ENCODE measurements around the gene GALT.
A peak's percentile ranks its signal among the peaks of the same experiment; 100 is the strongest.

GALT gene

GRCh38 chr9:34647084-34647403, 569 bp downstream of the GALT start:
- Histone ChIP-seq H3K36me3 (ENCODE audit: insufficient read depth, low read length) (peaks cover 31% of the 10 kb centered on the region), H3K27ac (ENCODE audit: low read length) (peak overlapping the region; percentile 87), H3K9ac (ENCODE audit: low read depth, low read length) (peak overlapping the region; percentile 77), H3K4me2 (ENCODE audit: insufficient read depth, low read length) (peak overlapping the region; percentile 98), H3K4me1 (ENCODE audit: insufficient read depth, low read length) (peaks cover 26% of the 10 kb centered on the region), H3K27me3 (ENCODE audit: insufficient read depth, low read length, poor library complexity) (no peaks in the 10 kb centered on the region), H3K9me3 (ENCODE audit: insufficient read depth, low read length, severe bottlenecking) (no peaks in the 10 kb centered on the region), H4K20me1 (ENCODE audit: insufficient read depth, low read length) (0 out of 2 replicates have a peak, but pooled peaks cover 3% of the 10 kb centered on the region), H3K4me3 (ENCODE audit: low read depth in 1 of 2, low read length in 2 of 2) (peak overlapping the region; percentile 59 to 96; a peak in 3 of 4 replicates), H3K79me2 (ENCODE audit: insufficient read depth, low read length) (peaks cover 16% of the 10 kb centered on the region), H2AFZ (ENCODE audit: low read depth, low read length) (peak overlapping the region; percentile 94)
- no peak for TF ChIP-seq EZH2 (IDR thresholded peaks at IDR 0.05; ENCODE audit: borderline replicate concordance, low read depth, low read length, severe bottlenecking)
- no peak for TF ChIP-seq CTCF (IDR thresholded peaks at IDR 0.05; ENCODE audit: borderline replicate concordance, extremely low read depth, low read length, poor library complexity, severe bottlenecking)
- no peak; the same call in 2 of the 3 replicates for ATAC-seq (ENCODE audit: insufficient read depth, low read depth)
- no peak for DNase-seq

GRCh38 chr9:34647651-34648050, 1.2 kb downstream of the GALT start:
- Histone ChIP-seq H3K36me3 (ENCODE audit: insufficient read depth, low read length) (peaks cover 31% of the 10 kb centered on the region), H3K27me3 (ENCODE audit: insufficient read depth, low read length, poor library complexity) (no peaks in the 10 kb centered on the region), H3K9ac (ENCODE audit: low read depth, low read length) (peak overlapping the region; percentile 77), H3K9me3 (ENCODE audit: insufficient read depth, low read length, severe bottlenecking) (no peaks in the 10 kb centered on the region), H3K4me2 (ENCODE audit: insufficient read depth, low read length) (peak overlapping the region; percentile 98), H4K20me1 (ENCODE audit: insufficient read depth, low read length) (0 out of 2 replicates have a peak, but pooled peaks cover 3% of the 10 kb centered on the region), H3K4me1 (ENCODE audit: insufficient read depth, low read length) (peaks cover 26% of the 10 kb centered on the region), H3K79me2 (ENCODE audit: insufficient read depth, low read length) (peaks cover 16% of the 10 kb centered on the region), H3K4me3 (ENCODE audit: low read depth in 1 of 2, low read length in 2 of 2) (peak overlapping the region; percentile 59 to 96; a peak in 3 of 4 replicates), H3K27ac (ENCODE audit: low read length) (peak overlapping the region; percentile 87), H2AFZ (ENCODE audit: low read depth, low read length) (peak overlapping the region; percentile 94; the same call in 1 of the 2 replicates)
- DNase-seq (no peak), ATAC-seq (ENCODE audit: insufficient read depth, low read depth) (no peak)
- no peak for TF ChIP-seq CTCF (IDR thresholded peaks at IDR 0.05; ENCODE audit: borderline replicate concordance, extremely low read depth, low read length, poor library complexity, severe bottlenecking)
- no peak for TF ChIP-seq EZH2 (IDR thresholded peaks at IDR 0.05; ENCODE audit: borderline replicate concordance, low read depth, low read length, severe bottlenecking)

GRCh38 chr9:34648673-34649072, 2.2 kb downstream of the GALT start:
- TF ChIP-seq EZH2 (IDR thresholded peaks at IDR 0.05; ENCODE audit: borderline replicate concordance, low read depth, low read length, severe bottlenecking), result no peak
- no peak for TF ChIP-seq CTCF (IDR thresholded peaks at IDR 0.05; ENCODE audit: borderline replicate concordance, extremely low read depth, low read length, poor library complexity, severe bottlenecking)
- Histone ChIP-seq H2AFZ (ENCODE audit: low read depth, low read length) (no peak overlapping the region), H3K79me2 (ENCODE audit: insufficient read depth, low read length) (peaks cover 16% of the 10 kb centered on the region), H4K20me1 (ENCODE audit: insufficient read depth, low read length) (0 out of 2 replicates have a peak, but pooled peaks cover 3% of the 10 kb centered on the region), H3K36me3 (ENCODE audit: insufficient read depth, low read length) (peaks cover 31% of the 10 kb centered on the region), H3K27me3 (ENCODE audit: insufficient read depth, low read length, poor library complexity) (no peaks in the 10 kb centered on the region), H3K4me3 (ENCODE audit: low read depth in 1 of 2, low read length in 2 of 2) (no peak overlapping the region), H3K4me1 (ENCODE audit: insufficient read depth, low read length) (peaks cover 26% of the 10 kb centered on the region), H3K4me2 (ENCODE audit: insufficient read depth, low read length) (no peak overlapping the region), H3K9ac (ENCODE audit: low read depth, low read length) (no peak overlapping the region), H3K9me3 (ENCODE audit: insufficient read depth, low read length, severe bottlenecking) (no peaks in the 10 kb centered on the region), H3K27ac (ENCODE audit: low read length) (no peak overlapping the region)
- DNase-seq, result no peak
- no peak for ATAC-seq (ENCODE audit: insufficient read depth, low read depth)

All from DND-41 (cell line).